ENCODE results near the gene CREBL2. TPM values are rescaled to one million over a fixed set of nuclear protein-coding genes. Genes with fewer than 3 reads are reported as not detected.

CREBL2 gene
- total RNA-seq, 4 donors from 2014 or later: 31.0 to 45.6 (median 41.2) TPM

- DNase-seq (ENCODE audit: low spot score in 2 of 2): no peak
- H3K9me3 ChIP-seq: no peaks in the 10 kb centered on the region
- no peak overlapping the region for H3K27ac ChIP-seq
- no peaks in the 10 kb centered on the region for H3K36me3 ChIP-seq
- WGBS: 86% methylated on average over 4 of the region's 4 CpGs
- no peak overlapping the region for H3K4me3 ChIP-seq
- H3K4me1 ChIP-seq: no peaks in the 10 kb centered on the region
- H3K27me3 ChIP-seq: no peaks in the 10 kb centered on the region
- TF ChIP-seq POLR2AphosphoS5 (IDR thresholded peaks at IDR 0.05) (no peak), CTCF (IDR thresholded peaks at IDR 0.05) (no peak), EP300 (IDR thresholded peaks at IDR 0.05) (no peak), POLR2A (IDR thresholded peaks at IDR 0.05) (no peak)
Observed at GRCh38 chr12:12683136-12683697, 71.5 kb downstream of the CREBL2 start.

GRCh38 chr12:12683725-12684124, 72.0 kb downstream of the CREBL2 start:
- DNase-seq (ENCODE audit: low spot score in 2 of 2): no peak
- Histone ChIP-seq H3K27me3 (no peaks in the 10 kb centered on the region), H3K4me3 (no peak overlapping the region), H3K36me3 (no peaks in the 10 kb centered on the region), H3K9me3 (no peaks in the 10 kb centered on the region), H3K27ac (no peak overlapping the region), H3K4me1 (no peaks in the 10 kb centered on the region)
- no peak for TF ChIP-seq POLR2AphosphoS5 (IDR thresholded peaks at IDR 0.05)
- no peak for TF ChIP-seq EP300 (IDR thresholded peaks at IDR 0.05)
- TF ChIP-seq CTCF (IDR thresholded peaks at IDR 0.05): no peak
- TF ChIP-seq POLR2A (IDR thresholded peaks at IDR 0.05): no peak
- WGBS: 52% methylated on average over 3 of the region's 3 CpGs

- Histone ChIP-seq H3K9me3 (no peaks in the 10 kb centered on the region), H3K27ac (no peak overlapping the region), H3K4me3 (no peak overlapping the region), H3K36me3 (no peaks in the 10 kb centered on the region), H3K4me1 (no peaks in the 10 kb centered on the region), H3K27me3 (no peaks in the 10 kb centered on the region)
- WGBS: 5% methylated on average over 5 of the region's 5 CpGs
- no peak for DNase-seq (ENCODE audit: low spot score in 2 of 2)
- TF ChIP-seq CTCF (IDR thresholded peaks at IDR 0.05) (no peak), POLR2A (IDR thresholded peaks at IDR 0.05) (no peak), POLR2AphosphoS5 (IDR thresholded peaks at IDR 0.05) (no peak), EP300 (IDR thresholded peaks at IDR 0.05) (no peak)
Observed at GRCh38 chr12:12684375-12685106, 72.9 kb downstream of the CREBL2 start.

GRCh38 chr12:12685305-12685704, 73.6 kb downstream of the CREBL2 start:
- Histone ChIP-seq H3K4me3 (no peak overlapping the region), H3K9me3 (no peaks in the 10 kb centered on the region), H3K4me1 (no peaks in the 10 kb centered on the region), H3K27ac (no peak overlapping the region), H3K36me3 (no peaks in the 10 kb centered on the region), H3K27me3 (no peaks in the 10 kb centered on the region)
- WGBS: 59% methylated on average over 4 of the region's 4 CpGs
- no peak for DNase-seq (ENCODE audit: low spot score in 2 of 2)
- TF ChIP-seq CTCF (IDR thresholded peaks at IDR 0.05): no peak

GRCh38 chr12:12686472-12686871, 74.8 kb downstream of the CREBL2 start:
- no peak for DNase-seq (ENCODE audit: low spot score in 2 of 2)
- no peak overlapping the region for H3K4me3 ChIP-seq
- H3K36me3 ChIP-seq: no peaks in the 10 kb centered on the region
- H3K27me3 ChIP-seq: no peaks in the 10 kb centered on the region
- TF ChIP-seq POLR2AphosphoS5 (IDR thresholded peaks at IDR 0.05) (no peak), POLR2A (IDR thresholded peaks at IDR 0.05) (no peak), EP300 (IDR thresholded peaks at IDR 0.05) (no peak), CTCF (IDR thresholded peaks at IDR 0.05) (no peak)
- H3K9me3 ChIP-seq: no peaks in the 10 kb centered on the region
- WGBS: 95% methylated on average over 1 of the region's 1 CpG
- H3K27ac ChIP-seq: no peak overlapping the region
- H3K4me1 ChIP-seq: no peaks in the 10 kb centered on the region
